Stimulated activated CD8-positive, alpha-beta memory T cell treated with anti-CD3 and anti-CD28 coated beads, Interleukin-4, amount 100 ng/mL, for 24 hours (primary cell): ENCODE data around the gene PCID2.

Experiments used
- DNase-seq: peaks from one replicate; pipeline ENCODE4 v3.0.0-alpha.2; 2020; ENCODE audit warnings: low read depth

PCID2 gene

DNA sequence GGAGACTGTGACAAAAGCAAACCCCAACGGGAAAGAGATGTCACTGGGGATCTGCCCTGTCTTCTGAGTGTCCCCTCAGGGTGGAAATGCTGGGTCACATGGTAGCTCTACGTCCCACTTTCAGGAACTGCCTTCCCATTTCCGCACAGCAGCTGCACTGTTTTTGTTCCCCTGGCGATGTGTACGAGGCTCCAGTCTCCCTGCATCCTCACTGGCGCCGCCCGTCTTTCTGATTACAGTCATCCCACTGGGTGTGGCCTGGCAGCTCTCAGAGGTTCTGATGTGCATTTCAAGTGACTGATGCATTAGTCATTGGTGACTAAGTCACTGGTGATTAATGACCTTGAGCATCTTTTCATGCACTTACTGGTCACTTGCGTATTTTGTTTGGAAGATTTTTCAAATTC, 21.2 kb downstream of the PCID2 start:
- DNase-seq = peak; percentile 55

DNA sequence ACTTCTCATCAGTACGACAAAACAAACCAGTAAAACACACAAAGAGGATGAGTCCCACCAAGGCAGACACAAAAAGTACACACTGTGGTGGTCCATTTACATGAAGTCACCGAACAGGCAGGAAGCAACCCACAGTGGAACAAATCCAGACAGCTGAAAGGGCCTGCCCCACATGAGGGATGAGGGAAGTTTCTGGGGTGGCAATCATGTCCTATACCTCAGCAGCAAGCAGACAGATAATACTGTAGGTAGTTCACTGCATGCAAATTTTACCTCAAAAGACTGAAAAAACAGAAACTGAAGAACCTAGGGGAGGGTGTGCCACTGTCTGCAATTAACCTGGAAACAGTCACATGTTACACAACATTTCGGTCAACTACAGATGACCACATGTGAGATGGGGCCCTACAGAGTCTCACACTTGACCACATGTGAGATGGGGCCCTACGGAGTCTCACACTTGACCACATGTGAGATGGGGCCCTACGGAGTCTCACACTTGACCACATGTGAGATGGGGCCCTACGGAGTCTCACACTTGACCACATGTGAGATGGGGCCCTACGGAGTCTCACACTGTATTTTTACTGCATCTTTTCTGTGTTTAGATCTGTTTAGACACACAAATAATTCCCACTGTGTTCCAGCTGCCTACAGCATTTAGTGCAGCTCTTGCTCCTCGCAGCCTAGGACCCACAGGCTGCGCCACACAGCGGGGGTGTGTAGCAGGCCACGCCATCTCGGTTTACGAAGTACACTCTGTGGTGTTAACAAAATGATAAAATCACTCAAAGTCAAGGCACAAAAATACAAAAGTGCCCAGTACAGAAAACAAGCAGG, 22.2 kb downstream of the PCID2 start:
- no peak for DNase-seq

- DNase-seq = no peak
Measured at GRCh38 chr13:113184568-113185440, 23.7 kb downstream of the PCID2 start.

DNA sequence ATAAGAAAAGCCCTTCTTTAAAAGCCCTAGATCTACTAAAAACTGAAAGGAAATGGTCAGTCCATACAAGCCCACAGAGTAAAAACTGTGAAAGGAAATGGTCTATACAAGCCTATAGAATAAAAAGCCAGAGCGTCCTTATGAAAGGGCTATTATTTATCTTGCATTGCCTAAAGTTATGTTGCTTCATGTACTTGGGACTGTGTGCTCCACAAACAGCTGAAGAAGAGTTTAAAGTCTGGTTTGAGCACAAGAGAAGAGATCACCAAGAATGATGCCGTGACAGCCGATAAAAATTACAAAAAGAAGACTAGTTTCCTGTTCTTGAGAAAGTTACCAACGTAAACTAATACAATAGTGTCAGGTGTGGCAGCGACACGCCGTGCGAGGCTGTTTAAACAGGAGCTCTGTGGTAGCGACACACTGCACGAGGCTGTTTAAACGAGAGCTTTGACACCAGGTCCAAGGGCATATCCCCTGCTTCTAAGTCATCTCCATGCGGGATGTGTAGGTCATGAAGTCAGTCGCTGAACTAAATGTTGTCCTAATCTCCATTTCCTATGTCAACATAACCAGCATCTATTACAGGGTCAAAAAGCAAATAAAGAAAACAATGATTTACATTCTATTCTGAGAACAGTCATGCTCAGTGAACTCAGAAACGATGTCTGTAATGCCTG, 24.9 kb downstream of the PCID2 start:
- DNase-seq = no peak

DNA sequence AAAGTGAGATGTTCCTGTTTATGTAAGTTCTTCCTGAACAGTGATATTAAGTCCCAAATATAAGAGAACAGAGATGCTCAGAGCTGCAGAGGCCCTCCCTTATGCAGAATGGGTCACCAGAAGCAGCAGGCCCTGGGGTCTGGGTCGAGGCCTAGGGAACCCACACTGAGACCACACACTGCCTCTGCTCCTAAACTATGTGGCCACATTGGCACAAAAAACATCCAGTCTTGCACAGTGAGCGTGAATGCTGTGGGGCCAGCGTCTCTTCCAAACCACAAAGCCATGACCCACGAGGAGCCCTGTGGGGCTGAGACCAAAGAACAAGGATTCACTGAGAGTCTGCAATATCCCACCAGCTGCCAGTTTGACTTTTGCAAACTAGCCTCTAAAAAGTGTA, 26.4 kb downstream of the PCID2 start:
- no peak for DNase-seq

GRCh38 chr13:113179374-113180230, 28.9 kb downstream of the PCID2 start:
- DNase-seq = no peak

DNA sequence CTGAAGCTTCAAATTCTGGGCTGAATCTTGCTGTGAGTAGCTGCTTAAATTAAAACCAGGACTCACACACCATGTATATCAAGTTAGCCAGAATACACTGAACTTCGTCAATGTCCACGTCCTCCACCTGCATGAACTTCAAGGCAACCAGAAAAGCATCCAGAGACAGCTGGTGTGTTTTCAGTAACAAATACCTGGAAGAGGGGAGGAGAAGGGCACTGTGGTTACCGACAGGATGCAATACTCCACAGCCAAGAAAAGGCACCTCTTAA, 29.6 kb downstream of the PCID2 start:
- DNase-seq = no peak

- DNase-seq = no peak
Measured at GRCh38 chr13:113178070-113178895, 30.2 kb downstream of the PCID2 start.

DNA sequence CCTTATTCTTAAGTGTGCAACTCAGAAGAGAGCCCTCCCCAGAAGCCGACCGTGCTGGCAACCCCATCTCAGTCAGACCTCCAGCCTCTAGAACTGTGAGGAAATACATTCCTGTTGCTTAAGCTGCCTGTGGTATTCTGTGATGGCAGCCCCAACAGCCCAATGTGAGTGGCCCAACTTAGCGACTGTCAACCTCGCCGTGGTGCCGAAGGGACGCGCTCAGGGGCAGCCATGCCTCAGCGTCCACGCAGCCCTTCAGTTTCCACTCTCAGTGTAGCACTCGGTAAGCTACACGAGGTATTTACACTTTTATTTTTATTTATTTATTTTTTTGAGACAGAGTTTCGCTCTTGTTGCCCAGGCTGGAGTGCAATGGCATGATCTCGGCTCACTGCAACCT, 31.6 kb downstream of the PCID2 start:
- DNase-seq = no peak

DNA sequence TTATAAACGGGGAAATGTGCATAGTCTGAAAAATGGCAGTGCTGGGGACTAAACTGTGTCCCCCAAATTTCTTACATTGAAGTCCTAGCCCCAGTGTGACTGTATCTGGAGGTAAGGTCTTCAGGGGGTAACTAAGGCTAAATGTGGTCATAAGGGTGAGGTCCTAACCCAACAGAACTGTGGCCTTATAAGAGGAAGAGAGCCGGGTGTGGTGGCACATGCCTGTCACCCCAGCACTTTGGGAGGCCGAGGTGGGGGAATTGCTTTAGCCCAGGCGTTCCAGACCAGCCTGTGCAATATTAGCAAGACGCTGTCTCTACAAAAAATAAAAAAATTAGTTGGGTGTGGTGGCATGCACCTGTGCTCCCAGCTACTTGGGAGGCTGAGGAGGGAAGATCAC, 32.2 kb downstream of the PCID2 start:
- DNase-seq = peak; percentile 38

- DNase-seq = no peak
Measured at GRCh38 chr13:113172419-113172926, 36.0 kb downstream of the PCID2 start.

- no peak for DNase-seq
Measured at GRCh38 chr13:113171250-113172125, 37.0 kb downstream of the PCID2 start.

GRCh38 chr13:113170511-113170910, 38.0 kb downstream of the PCID2 start:
- no peak for DNase-seq

DNA sequence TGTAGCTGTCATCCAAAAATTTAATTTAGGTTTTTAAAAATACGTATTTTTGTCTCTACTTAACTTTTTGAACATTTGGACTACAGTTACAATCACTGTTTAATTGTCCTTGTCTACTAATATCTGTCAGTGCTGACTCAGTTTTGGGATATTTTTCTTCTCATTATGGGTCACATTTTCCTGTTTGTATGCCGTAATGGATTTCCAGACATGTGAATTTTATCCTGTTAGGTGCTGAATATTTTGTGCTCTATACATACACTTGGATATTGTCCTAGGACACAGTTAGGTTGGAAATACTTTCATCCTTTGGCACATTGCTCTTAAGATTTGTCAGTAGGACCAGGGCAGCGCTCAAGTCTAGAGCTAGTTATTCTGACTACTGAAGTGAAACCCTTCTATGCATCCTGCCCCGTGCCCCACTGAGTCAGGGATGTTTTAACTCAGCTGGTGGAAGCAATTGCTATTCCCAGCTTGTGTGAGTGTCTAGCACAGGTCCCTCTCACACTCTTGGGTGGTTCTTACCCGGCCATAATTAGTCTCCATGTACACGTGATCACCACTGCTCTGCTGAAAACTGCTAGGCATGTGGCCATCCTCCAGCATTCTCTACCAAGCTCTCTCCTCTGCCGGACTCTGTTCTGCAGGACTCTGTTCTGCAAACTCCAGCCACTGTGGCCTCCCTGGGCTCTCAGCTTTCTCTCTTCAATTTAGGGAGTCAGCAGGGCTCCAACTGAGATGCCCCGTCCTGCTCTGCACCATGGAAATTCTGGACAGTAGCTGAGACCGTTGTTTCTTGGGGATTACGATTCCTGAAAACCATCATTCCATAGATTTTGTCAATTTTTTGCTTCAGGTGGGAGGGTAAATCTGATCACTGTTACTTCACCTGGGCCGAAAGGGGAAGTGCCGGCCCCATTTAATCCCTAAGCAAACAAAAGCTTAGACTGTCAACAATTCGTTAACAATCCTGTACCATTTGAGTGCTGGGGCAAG, 38.9 kb downstream of the PCID2 start:
- no peak for DNase-seq

- DNase-seq = no peak
Measured at GRCh38 chr13:113168211-113168610, 40.3 kb downstream of the PCID2 start.

- DNase-seq = no peak
Measured at GRCh38 chr13:113167575-113167974, 40.9 kb downstream of the PCID2 start.

GRCh38 chr13:113167155-113167554, 41.3 kb downstream of the PCID2 start:
- no peak for DNase-seq

GRCh38 chr13:113166681-113167080, 41.8 kb downstream of the PCID2 start:
- no peak for DNase-seq

GRCh38 chr13:113166266-113166665, 42.2 kb downstream of the PCID2 start:
- no peak for DNase-seq
